NCI-H2227 treated with DMSO at 0.1 percent for 48 hours (cell line): ENCODE results near the gene LCMT1.

Source experiments
- DNase-seq: peaks from one replicate; lab custom pipeline; 2025; lab: John Stamatoyannopoulos, UW

LCMT1 gene

GRCh38 chr16:25198021-25198420, 86.5 kb downstream of the LCMT1 start:
- no peak for DNase-seq

GRCh38 chr16:25199457-25199856, 87.9 kb downstream of the LCMT1 start:
- DNase-seq: no peak

- DNase-seq: no peak
Observed at GRCh38 chr16:25210758-25211157, 99.2 kb downstream of the LCMT1 start.

- no peak for DNase-seq
Observed at GRCh38 chr16:25212636-25213035, 101.1 kb downstream of the LCMT1 start.

GRCh38 chr16:25213709-25214397, 102.3 kb downstream of the LCMT1 start:
- DNase-seq: no peak

GRCh38 chr16:25217112-25217511, 105.6 kb downstream of the LCMT1 start:
- DNase-seq: no peak

GRCh38 chr16:25217921-25218320, 106.4 kb downstream of the LCMT1 start:
- no peak for DNase-seq

GRCh38 chr16:25219070-25219737, 107.7 kb downstream of the LCMT1 start:
- DNase-seq: no peak

GRCh38 chr16:25222959-25223358, 111.4 kb downstream of the LCMT1 start:
- no peak for DNase-seq

GRCh38 chr16:25223964-25224363, 112.4 kb downstream of the LCMT1 start:
- no peak for DNase-seq

GRCh38 chr16:25224731-25225319, 113.3 kb downstream of the LCMT1 start:
- no peak for DNase-seq
